ENCODE measurements around the gene CLTRN. TPM values are rescaled to one million over a fixed set of nuclear protein-coding genes. Genes with fewer than 3 reads are reported as not detected.
"Not testable (repeated sequence)": the region's sequence is repeated elsewhere in the genome, so short reads cannot be mapped to it uniquely, and the experiment has no call there.

CLTRN gene
- total RNA-seq, 2 donors from 2014 or later = 0.22 to 0.29 TPM

GRCh38 chrX:15676886-15677285, 12.3 kb upstream of the CLTRN start:
- Mint-ChIP-seq H3K36me3 (ENCODE audit: low read depth) (no peaks in the 10 kb centered on the region), H3K27ac (no peak overlapping the region), H3K4me3 (no peak overlapping the region), H3K4me1 (peaks cover 3% of the 10 kb centered on the region), H3K27me3 (no peaks in the 10 kb centered on the region)
- DNase-seq (no peak), ATAC-seq (no peak)
- no peaks in the 10 kb centered on the region for H3K9me3 ChIP-seq (ENCODE audit: control insufficient read depth, low read length, poor library complexity, severe bottlenecking)

- Mint-ChIP-seq H3K27ac (no peak overlapping the region), H3K36me3 (ENCODE audit: low read depth) (no peaks in the 10 kb centered on the region), H3K4me1 (peaks cover 2% of the 10 kb centered on the region), H3K27me3 (no peaks in the 10 kb centered on the region), H3K4me3 (no peak overlapping the region)
- ATAC-seq (peak; percentile 71), DNase-seq (peak; percentile 66 to 73 (median 67))
- no peaks in the 10 kb centered on the region for H3K9me3 ChIP-seq (ENCODE audit: control insufficient read depth, low read length, poor library complexity, severe bottlenecking)
Measured at GRCh38 chrX:15675490-15675921, 10.9 kb upstream of the CLTRN start.

DNA sequence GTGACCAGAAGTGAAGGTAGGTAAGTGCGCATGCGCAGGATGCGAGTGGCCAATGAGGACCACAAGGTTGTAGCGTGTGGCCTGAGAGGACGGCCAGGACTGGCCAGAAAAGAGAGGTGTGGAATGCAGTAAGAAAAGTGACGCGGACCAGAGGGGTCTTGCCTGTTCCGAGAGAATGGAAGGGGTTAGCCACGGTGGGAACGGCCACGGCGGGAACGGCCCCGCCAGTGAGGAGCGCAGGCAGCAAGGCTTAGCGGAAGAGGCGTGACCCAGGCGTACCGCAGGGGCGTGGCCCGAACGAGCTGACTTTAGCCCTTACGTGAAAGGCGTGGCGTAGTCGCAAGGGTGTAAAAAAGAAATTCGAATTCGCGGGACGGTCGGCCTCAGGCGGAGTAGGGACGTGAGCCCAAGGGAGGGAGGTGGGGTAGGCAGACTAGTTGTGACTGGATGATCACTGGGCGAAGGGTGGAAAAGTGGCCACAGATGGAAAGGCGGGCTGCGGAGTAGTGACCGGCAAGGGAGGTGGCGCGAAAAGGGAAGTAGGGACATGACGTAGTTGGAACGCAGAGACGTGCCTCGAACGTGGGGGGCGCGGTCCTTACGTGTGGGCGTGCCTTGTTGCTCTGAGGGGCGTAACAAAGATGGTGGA, 10.4 kb upstream of the CLTRN start:
- Mint-ChIP-seq H3K27ac (no peak overlapping the region), H3K36me3 (ENCODE audit: low read depth) (no peaks in the 10 kb centered on the region), H3K4me1 (no peaks in the 10 kb centered on the region)

GRCh38 chrX:15674514-15674840, 9.9 kb upstream of the CLTRN start:
- no peak for ATAC-seq
- Mint-ChIP-seq H3K36me3 (ENCODE audit: low read depth) (no peaks in the 10 kb centered on the region), H3K27ac (no peak overlapping the region), H3K27me3 (no peaks in the 10 kb centered on the region), H3K4me3 (no peak overlapping the region), H3K4me1 (no peaks in the 10 kb centered on the region)
- no peak for DNase-seq
- H3K9me3 ChIP-seq (ENCODE audit: control insufficient read depth, low read length, poor library complexity, severe bottlenecking) = no peaks in the 10 kb centered on the region

More for the DNA sequence above, 10.4 kb upstream of the CLTRN start:
- peak; percentile 88 for ATAC-seq
- H3K4me3 Mint-ChIP-seq = no peak overlapping the region
- no peaks in the 10 kb centered on the region for H3K27me3 Mint-ChIP-seq
- peak; percentile 71 to 74 (median 73) for DNase-seq
- H3K9me3 ChIP-seq (ENCODE audit: control insufficient read depth, low read length, poor library complexity, severe bottlenecking) = no peaks in the 10 kb centered on the region

DNA sequence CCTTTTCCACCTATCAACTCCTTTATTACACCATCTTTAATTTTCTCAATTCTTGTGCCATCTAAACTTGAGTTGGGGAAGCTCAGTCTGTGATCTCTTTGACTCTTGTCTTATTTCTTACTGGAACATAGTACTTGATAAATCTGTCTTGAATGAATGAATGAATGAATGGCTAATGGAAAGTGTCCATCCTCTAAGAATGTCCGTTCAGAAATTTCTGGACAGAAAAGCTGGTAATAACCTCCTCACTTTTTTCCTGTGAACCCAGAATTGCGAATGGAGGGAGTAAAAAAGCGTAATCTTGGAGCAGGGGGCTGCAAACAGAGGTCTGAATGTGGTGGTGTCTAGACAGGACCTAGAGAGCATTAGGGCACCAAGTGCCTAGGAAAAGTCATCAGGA, 9.4 kb upstream of the CLTRN start:
- H3K27me3 Mint-ChIP-seq = no peaks in the 10 kb centered on the region
- H3K4me3 Mint-ChIP-seq = no peak overlapping the region
- ATAC-seq (no peak), DNase-seq (no peak)
- no peak overlapping the region for H3K27ac Mint-ChIP-seq
- H3K9me3 ChIP-seq (ENCODE audit: control insufficient read depth, low read length, poor library complexity, severe bottlenecking) = no peaks in the 10 kb centered on the region
- H3K4me1 Mint-ChIP-seq = no peaks in the 10 kb centered on the region
- H3K36me3 Mint-ChIP-seq (ENCODE audit: low read depth) = no peaks in the 10 kb centered on the region

GRCh38 chrX:15672881-15673280, 8.3 kb upstream of the CLTRN start:
- Mint-ChIP-seq H3K27ac (no peak overlapping the region), H3K27me3 (no peaks in the 10 kb centered on the region), H3K4me1 (no peaks in the 10 kb centered on the region), H3K36me3 (ENCODE audit: low read depth) (no peaks in the 10 kb centered on the region), H3K4me3 (no peak overlapping the region)
- no peaks in the 10 kb centered on the region for H3K9me3 ChIP-seq (ENCODE audit: control insufficient read depth, low read length, poor library complexity, severe bottlenecking)
- DNase-seq (no peak), ATAC-seq (no peak)

GRCh38 chrX:15663439-15663838, 1.2 kb downstream of the CLTRN start:
- H3K9me3 ChIP-seq (ENCODE audit: control insufficient read depth, low read length, poor library complexity, severe bottlenecking) = peaks cover 3% of the 10 kb centered on the region
- no peak overlapping the region for H3K27ac Mint-ChIP-seq
- H3K27me3 Mint-ChIP-seq = peaks cover 17% of the 10 kb centered on the region
- H3K36me3 Mint-ChIP-seq (ENCODE audit: low read depth) = peaks cover 2% of the 10 kb centered on the region
- ATAC-seq (no peak), DNase-seq (no peak)
- H3K4me3 Mint-ChIP-seq = no peak overlapping the region
- H3K4me1 Mint-ChIP-seq = no peaks in the 10 kb centered on the region

DNA sequence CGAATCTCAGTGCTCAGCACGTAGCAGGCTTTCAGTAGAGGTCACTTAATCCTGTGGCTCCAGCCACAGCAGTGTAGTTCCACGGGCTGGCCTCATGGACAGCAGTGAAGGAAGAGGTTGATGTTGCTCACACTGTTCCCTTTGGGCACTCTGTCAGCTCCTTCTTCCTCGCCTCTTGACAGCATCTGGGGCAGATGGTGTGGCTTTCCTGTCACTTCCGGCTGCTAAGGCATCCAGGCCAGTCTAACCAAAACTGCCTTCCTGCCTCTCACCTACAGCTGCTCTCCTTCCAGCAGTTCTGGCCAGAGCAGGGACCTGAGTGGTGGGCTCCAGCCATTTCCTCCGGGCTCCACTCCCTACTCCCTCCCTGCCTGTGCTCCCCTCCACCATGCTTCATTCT, 9.8 kb downstream of the CLTRN start:
- not testable (repeated sequence) for H3K9me3 ChIP-seq (ENCODE audit: control insufficient read depth, low read length, poor library complexity, severe bottlenecking); H3K4me3 Mint-ChIP-seq; H3K4me1 Mint-ChIP-seq; ATAC-seq; DNase-seq; H3K27ac Mint-ChIP-seq; H3K36me3 Mint-ChIP-seq (ENCODE audit: low read depth)
- H3K27me3 Mint-ChIP-seq = peaks cover 10% of the 10 kb centered on the region

DNA sequence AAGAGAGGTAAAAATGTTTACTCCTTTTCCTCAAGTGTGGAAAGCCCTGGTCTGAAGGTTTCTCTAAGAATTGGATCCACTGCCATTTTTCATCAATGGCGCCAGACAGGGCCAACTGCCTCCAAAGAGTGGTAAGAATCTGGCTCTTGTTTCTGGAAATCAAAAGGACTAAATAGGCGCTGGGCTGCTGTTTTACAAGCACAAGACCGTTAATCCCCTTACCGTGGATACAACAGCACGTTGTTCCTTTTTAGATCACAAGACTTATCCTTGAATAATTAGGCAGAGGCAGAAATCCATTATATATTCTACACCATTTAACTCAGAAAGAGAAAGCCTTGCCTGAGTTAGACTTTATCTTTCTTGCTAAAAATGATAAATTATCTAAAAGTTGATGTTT, 10.6 kb downstream of the CLTRN start:
- H3K9me3 ChIP-seq (ENCODE audit: control insufficient read depth, low read length, poor library complexity, severe bottlenecking) = no peaks in the 10 kb centered on the region
- H3K4me3 Mint-ChIP-seq = no peak overlapping the region
- peaks cover 2% of the 10 kb centered on the region for H3K36me3 Mint-ChIP-seq (ENCODE audit: low read depth)
- H3K27me3 Mint-ChIP-seq = peaks cover 5% of the 10 kb centered on the region
- H3K27ac Mint-ChIP-seq = no peak overlapping the region
- no peak for ATAC-seq
- no peaks in the 10 kb centered on the region for H3K4me1 Mint-ChIP-seq
- DNase-seq = no peak

DNA sequence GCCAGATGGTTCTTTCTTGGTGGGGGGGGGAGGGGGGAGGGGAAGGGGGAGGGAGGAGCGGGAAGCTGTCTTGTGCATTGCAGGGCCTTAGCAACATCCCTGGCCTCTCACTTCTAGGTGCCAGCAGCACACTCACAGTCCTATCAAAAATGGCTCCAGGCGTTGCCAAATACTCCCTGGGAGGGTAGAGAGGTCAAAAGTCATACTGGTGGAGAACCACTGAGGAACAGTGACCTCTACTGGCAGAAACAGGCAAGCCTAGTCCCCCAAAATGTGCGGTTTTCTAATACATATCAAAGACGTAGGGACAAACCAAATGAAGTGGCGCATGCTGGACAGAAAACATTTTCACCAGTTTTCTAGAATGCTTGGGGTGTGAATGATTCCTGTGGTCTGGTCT, 17.1 kb downstream of the CLTRN start:
- not testable (repeated sequence) for H3K27me3 Mint-ChIP-seq; H3K27ac Mint-ChIP-seq; H3K36me3 Mint-ChIP-seq (ENCODE audit: low read depth); H3K9me3 ChIP-seq (ENCODE audit: control insufficient read depth, low read length, poor library complexity, severe bottlenecking); H3K4me3 Mint-ChIP-seq; DNase-seq; H3K4me1 Mint-ChIP-seq
- peak; percentile 50 for ATAC-seq

DNA sequence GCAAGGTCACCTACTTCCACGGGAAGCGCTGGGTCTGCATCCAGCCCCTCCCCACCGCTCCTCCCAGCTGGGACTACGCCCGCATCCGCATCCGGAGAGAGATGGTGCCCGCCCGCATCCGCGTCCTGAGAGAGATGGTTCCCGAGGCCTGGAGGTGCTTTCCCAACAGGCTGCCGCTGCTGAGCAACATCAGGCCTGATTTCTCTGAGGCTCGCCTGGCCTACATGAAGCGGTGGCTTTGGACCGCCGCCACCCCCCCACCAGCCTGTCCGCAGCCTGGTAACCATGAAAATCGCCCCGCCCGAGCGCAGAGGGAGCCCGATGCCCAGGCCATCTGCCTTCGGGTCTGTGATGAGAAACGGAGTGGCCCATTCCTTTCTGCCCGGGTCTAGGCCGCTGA, 18.1 kb downstream of the CLTRN start:
- Mint-ChIP-seq H3K36me3 (ENCODE audit: low read depth) (no peaks in the 10 kb centered on the region), H3K4me1 (no peaks in the 10 kb centered on the region), H3K27ac (no peak overlapping the region), H3K27me3 (peaks cover 5% of the 10 kb centered on the region), H3K4me3 (no peak overlapping the region)
- DNase-seq = no peak
- H3K9me3 ChIP-seq (ENCODE audit: control insufficient read depth, low read length, poor library complexity, severe bottlenecking) = peaks cover 2% of the 10 kb centered on the region
- ATAC-seq = no peak

DNA sequence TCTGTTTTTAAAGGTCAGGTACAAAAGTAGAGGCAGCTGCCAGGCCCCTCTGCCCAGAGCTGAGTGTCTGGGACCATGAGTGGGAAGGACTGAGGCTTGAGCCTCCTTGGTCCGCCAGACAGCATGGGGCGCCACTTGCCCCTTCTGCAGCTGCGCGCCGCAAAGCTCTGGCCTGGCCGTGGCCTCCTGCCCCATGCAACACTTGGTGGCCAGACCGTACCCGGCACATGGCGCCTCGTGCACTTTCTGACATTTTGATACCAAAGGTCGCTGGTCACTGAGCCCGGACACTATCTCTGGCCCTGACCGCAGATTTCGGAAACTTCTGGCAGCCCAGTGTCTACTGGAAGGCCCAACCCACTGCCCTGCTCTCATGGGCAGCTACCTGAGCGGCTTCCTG, 18.6 kb downstream of the CLTRN start:
- H3K9me3 ChIP-seq (ENCODE audit: control insufficient read depth, low read length, poor library complexity, severe bottlenecking) = peaks cover 2% of the 10 kb centered on the region
- H3K27me3 Mint-ChIP-seq = peaks cover 5% of the 10 kb centered on the region
- no peak overlapping the region for H3K4me3 Mint-ChIP-seq
- ATAC-seq = no peak
- H3K27ac Mint-ChIP-seq = no peak overlapping the region
- no peak for DNase-seq
- no peaks in the 10 kb centered on the region for H3K36me3 Mint-ChIP-seq (ENCODE audit: low read depth)
- H3K4me1 Mint-ChIP-seq = no peaks in the 10 kb centered on the region

DNA sequence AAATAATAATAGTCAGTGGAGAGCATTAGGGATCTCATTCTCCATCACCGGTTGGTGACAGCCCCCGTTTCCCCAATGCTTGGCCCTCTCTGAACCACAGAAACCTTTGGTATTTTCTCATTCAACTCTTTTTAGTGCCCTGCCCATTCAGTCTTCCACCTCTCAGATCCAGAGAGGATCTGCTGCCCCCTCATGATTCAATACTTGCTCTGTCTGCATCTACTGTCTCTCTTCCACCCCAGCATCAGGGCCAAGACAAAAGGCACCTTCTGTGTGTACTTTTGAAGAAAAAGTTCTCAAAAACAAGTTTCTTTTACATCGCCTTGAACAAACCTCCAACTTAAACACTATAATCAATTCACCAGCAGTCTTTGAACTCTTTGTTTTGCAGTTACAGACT, 19.3 kb downstream of the CLTRN start:
- peaks cover 2% of the 10 kb centered on the region for H3K9me3 ChIP-seq (ENCODE audit: control insufficient read depth, low read length, poor library complexity, severe bottlenecking)
- H3K36me3 Mint-ChIP-seq (ENCODE audit: low read depth) = no peaks in the 10 kb centered on the region
- H3K4me1 Mint-ChIP-seq = no peaks in the 10 kb centered on the region
- ATAC-seq (no peak), DNase-seq (no peak)
- H3K27me3 Mint-ChIP-seq = peaks cover 5% of the 10 kb centered on the region
- H3K27ac Mint-ChIP-seq = no peak overlapping the region
- no peak overlapping the region for H3K4me3 Mint-ChIP-seq

GRCh38 chrX:15644560-15644872, 20.1 kb downstream of the CLTRN start:
- DNase-seq (no peak), ATAC-seq (no peak)
- Mint-ChIP-seq H3K4me1 (no peaks in the 10 kb centered on the region), H3K27ac (no peak overlapping the region), H3K27me3 (peaks cover 5% of the 10 kb centered on the region), H3K36me3 (ENCODE audit: low read depth) (no peaks in the 10 kb centered on the region), H3K4me3 (no peak overlapping the region)
- peaks cover 2% of the 10 kb centered on the region for H3K9me3 ChIP-seq (ENCODE audit: control insufficient read depth, low read length, poor library complexity, severe bottlenecking)
